ENCODE results near the gene OCRL.

Gene OCRL

DNA sequence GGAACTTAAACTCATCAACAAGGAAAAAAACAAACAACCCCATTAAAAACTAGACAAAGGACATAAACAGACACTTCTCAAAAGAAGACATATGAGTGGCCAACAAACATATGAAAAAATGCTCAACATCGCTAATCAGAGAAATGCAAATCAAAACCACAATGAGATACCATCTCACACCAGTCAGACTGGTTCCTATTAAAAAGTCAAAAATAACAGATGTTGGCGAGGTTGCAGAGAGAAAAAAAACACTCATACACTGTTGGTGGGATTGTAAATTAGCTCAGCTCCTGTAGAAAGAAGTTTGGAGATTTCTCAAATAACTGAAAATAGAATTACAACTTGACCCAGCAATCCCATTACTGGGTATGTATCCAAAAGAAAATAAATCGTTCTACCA is 86.0 kb downstream of the OCRL start:
- TF ChIP-seq GATA2 (IDR thresholded peaks at IDR 0.05; ENCODE audit: low read depth, low read length) (no peak), GATA3 (IDR thresholded peaks at IDR 0.05; ENCODE audit: low read depth, low read length) (0 out of 2 replicates have a peak, but pooled peaks have one; percentile 38)

GRCh38 chrX:129629837-129630236 is 89.8 kb downstream of the OCRL start:
- TF ChIP-seq GATA2 (IDR thresholded peaks at IDR 0.05; ENCODE audit: low read depth, low read length) (no peak), GATA3 (IDR thresholded peaks at IDR 0.05; ENCODE audit: low read depth, low read length) (no peak)

DNA sequence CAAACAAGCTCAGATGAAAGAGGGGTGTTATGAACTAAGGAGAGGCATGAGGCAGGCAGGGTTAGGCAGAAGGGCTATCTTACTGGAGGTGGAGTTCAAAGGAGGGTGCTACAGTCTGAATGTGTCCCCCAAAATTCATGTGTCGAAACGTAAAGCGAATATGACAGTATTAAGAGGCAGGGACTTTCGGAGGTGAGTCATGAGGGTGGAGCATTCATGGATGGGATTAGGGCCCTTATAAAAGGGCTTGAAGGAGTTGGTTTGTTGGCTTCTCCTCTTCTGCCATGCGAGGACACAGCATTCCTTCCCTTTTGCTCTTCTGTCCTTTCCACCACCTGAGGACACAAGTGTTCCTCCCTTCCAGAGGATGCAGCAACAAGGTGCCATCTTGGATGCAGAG is 91.8 kb downstream of the OCRL start:
- TF ChIP-seq GATA2 (IDR thresholded peaks at IDR 0.05; ENCODE audit: low read depth, low read length) (no peak), GATA3 (IDR thresholded peaks at IDR 0.05; ENCODE audit: low read depth, low read length) (no peak)

- no peak for TF ChIP-seq GATA3 (IDR thresholded peaks at IDR 0.05; ENCODE audit: low read depth, low read length)
Observed at GRCh38 chrX:129632443-129632842, 92.4 kb downstream of the OCRL start.

DNA sequence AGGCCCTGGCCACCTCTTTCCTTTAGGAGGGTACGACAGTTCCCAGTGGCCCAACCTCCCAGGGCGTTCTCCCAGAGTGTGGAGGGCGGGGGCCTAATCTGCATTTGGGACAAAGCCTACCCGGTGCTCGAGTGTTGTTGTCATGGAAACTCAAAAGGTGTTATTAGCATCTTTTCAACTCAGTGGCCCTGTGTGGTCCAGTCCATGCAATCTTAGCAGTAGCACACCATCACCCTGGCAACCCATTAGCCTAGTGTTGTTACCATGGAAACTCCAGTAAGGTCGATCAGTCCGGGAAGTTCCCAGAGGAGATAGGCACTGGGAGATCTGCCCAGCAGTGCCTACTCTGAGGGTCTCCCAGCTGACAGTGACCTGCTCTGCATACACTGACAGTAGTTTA is 94.5 kb downstream of the OCRL start:
- TF ChIP-seq GATA2 (IDR thresholded peaks at IDR 0.05; ENCODE audit: low read depth, low read length): no peak
- TF ChIP-seq GATA3 (IDR thresholded peaks at IDR 0.05; ENCODE audit: low read depth, low read length): no peak

- no peak for TF ChIP-seq GATA2 (IDR thresholded peaks at IDR 0.05; ENCODE audit: low read depth, low read length)
Observed at GRCh38 chrX:129636175-129636681, 96.2 kb downstream of the OCRL start.

DNA sequence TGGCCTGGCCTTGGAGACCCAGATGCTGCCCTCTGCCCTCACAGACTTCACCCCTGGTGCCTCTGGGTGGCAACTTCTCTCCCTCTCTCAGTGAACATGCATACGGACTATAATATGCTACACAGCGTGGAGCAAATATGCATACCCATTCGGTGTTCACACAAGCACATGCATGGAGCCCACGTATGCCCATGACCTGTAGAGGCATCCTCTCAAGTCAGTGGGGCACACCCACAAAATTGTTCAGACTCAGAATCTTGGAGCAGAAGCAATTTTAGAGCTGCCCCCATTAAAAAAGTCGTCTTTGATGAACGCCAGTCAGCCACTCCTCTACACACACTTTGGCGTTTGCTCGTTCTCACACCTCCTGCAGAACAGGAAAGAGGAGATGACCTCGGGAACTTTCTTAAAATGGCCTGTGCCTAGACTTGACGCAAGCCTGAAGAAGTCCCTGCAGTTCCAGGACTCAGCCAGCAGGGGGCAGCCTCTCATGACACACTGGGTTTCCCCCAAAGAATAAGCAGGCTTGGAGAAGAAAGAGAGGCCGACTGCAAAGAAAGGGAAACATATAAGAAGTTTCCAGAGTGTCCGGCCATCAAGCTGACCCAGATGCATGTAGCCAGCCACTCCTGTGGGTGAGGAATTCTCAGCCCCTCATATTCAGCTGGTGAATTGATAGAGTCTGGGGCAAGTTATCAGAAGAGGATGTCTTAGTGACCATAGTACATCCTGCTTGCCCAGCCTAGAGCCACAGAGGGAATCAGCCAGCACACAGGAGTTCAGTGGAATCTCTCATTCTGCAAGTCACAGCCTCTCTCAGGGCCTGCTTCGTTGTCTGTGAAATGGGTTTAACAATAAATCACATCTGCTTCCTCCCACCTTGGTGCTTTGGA is 97.4 kb downstream of the OCRL start:
- TF ChIP-seq GATA3 (IDR thresholded peaks at IDR 0.05; ENCODE audit: low read depth, low read length) (no peak), GATA2 (IDR thresholded peaks at IDR 0.05; ENCODE audit: low read depth, low read length) (no peak)

- TF ChIP-seq GATA2 (IDR thresholded peaks at IDR 0.05; ENCODE audit: low read depth, low read length) (no peak), GATA3 (IDR thresholded peaks at IDR 0.05; ENCODE audit: low read depth, low read length) (no peak)
Observed at GRCh38 chrX:129638917-129639316, 98.9 kb downstream of the OCRL start.

- no peak for TF ChIP-seq GATA3 (IDR thresholded peaks at IDR 0.05; ENCODE audit: low read depth, low read length)
- TF ChIP-seq GATA2 (IDR thresholded peaks at IDR 0.05; ENCODE audit: low read depth, low read length): no peak
Observed at GRCh38 chrX:129640737-129641136, 100.7 kb downstream of the OCRL start.

- TF ChIP-seq GATA2 (IDR thresholded peaks at IDR 0.05; ENCODE audit: low read depth, low read length): no peak
- TF ChIP-seq GATA3 (IDR thresholded peaks at IDR 0.05; ENCODE audit: low read depth, low read length): no peak
Observed at GRCh38 chrX:129641469-129641868, 101.4 kb downstream of the OCRL start.

GRCh38 chrX:129641941-129642340 is 101.9 kb downstream of the OCRL start:
- no peak for TF ChIP-seq GATA3 (IDR thresholded peaks at IDR 0.05; ENCODE audit: low read depth, low read length)
- no peak for TF ChIP-seq GATA2 (IDR thresholded peaks at IDR 0.05; ENCODE audit: low read depth, low read length)
